GM18502 (cell line): Measurements from ENCODE around the gene PLIN4.

Experiments used
- ATAC-seq: cut with Tn5 transposase; IDR thresholded peaks from one replicate; pipeline ENCODE4 v1.9.1; 2021; ENCODE audit warnings: mild to moderate bottlenecking; ENCODE audit not compliant: unreplicated experiment, poor library complexity

The PLIN4 gene

GRCh38 chr19:4495471-4495870 lies 22.8 kb downstream of the PLIN4 start:
- no peak for ATAC-seq

- no peak for ATAC-seq
These were observed 23.6 kb downstream of the PLIN4 start for GRCh38 chr19:4494691-4495064.

- no peak for ATAC-seq
These were observed 24.2 kb downstream of the PLIN4 start for GRCh38 chr19:4493929-4494690.

GRCh38 chr19:4493104-4493928 lies 25.0 kb downstream of the PLIN4 start:
- ATAC-seq: no peak

- no peak for ATAC-seq
These were observed 25.8 kb downstream of the PLIN4 start for GRCh38 chr19:4492337-4493103.

GRCh38 chr19:4491446-4491845 lies 26.8 kb downstream of the PLIN4 start:
- no peak for ATAC-seq

- ATAC-seq: no peak
These were observed 29.8 kb downstream of the PLIN4 start for GRCh38 chr19:4488496-4488895.

GRCh38 chr19:4487572-4487971 lies 30.7 kb downstream of the PLIN4 start:
- ATAC-seq: no peak

GRCh38 chr19:4483385-4483784 lies 34.9 kb downstream of the PLIN4 start:
- ATAC-seq: no peak

GRCh38 chr19:4482721-4483364 lies 35.4 kb downstream of the PLIN4 start:
- ATAC-seq: no peak

- ATAC-seq: no peak
These were observed 41.1 kb downstream of the PLIN4 start for GRCh38 chr19:4477034-4477801.

GRCh38 chr19:4474514-4475022 lies 43.7 kb downstream of the PLIN4 start:
- no peak for ATAC-seq

GRCh38 chr19:4473763-4474513 lies 44.3 kb downstream of the PLIN4 start:
- no peak for ATAC-seq

- no peak for ATAC-seq
These were observed 45.1 kb downstream of the PLIN4 start for GRCh38 chr19:4473011-4473762.

- peak; percentile 4 for ATAC-seq
These were observed 45.9 kb downstream of the PLIN4 start, which contains the start of gene HDGFL2 for GRCh38 chr19:4472174-4472974. Gene HDGFL2, plus strand, starts transcription at chr19:4472297. Its CDS starts 54 bp downstream, at chr19:4472351.

GRCh38 chr19:4471403-4472173 lies 46.7 kb downstream of the PLIN4 start:
- peak; percentile 84 for ATAC-seq
